Parietal lobe (tissue), 1 donor: ENCODE measurements around the gene CIAO2B. TPM values are rescaled to one million over a fixed set of nuclear protein-coding genes. Genes with fewer than 3 reads are reported as not detected.

Experiments
- total RNA-seq: library from RNA; depleted of rRNA; stranded (reverse); fragments of >200 nt; gene quantifications from one replicate; pipeline ENCODE4 v1.2.3, GENCODE V29; 2014

Gene CIAO2B
- total RNA-seq = 71.1 TPM

GRCh38 chr16:66934138-66934838 is at the start of gene CIAO2B:
CIAO2B (minus strand) TSS chr16:66934402; CDS start chr16:66934364, 38 bp downstream.

GRCh38 chr16:66961065-66961744 is 27.0 kb upstream of the CIAO2B start, which contains the start of gene CES3:
CES3 (plus strand) TSS chr16:66961266; CDS start chr16:66961308, 42 bp downstream.

GRCh38 chr16:66935314-66936011 is 1.3 kb upstream of the CIAO2B start, which contains the start of gene CES2:
CES2 (plus strand) TSS chr16:66935516; CDS start chr16:66935636, 120 bp downstream.

GRCh38 chr16:66925322-66925840 is 8.8 kb downstream of the CIAO2B start, which contains the start of gene RRAD:
RRAD (minus strand) TSS chr16:66925535; CDS start chr16:66925179, 356 bp downstream.

GRCh38 chr16:66918803-66919568 is 15.2 kb downstream of the CIAO2B start, which contains the start of gene CDH16:
CDH16 (minus strand) TSS chr16:66918885; CDS start chr16:66918065, 820 bp downstream.

Other genes with a start within 250 kb of the CIAO2B start
- gene CMTM4, start 237.7 kb downstream of the CIAO2B start, total RNA-seq = 60.7 TPM
- gene DYNC1LI2, start 182.8 kb downstream of the CIAO2B start, total RNA-seq = 220 TPM
- not detected for gene TERB1, start 132.8 kb downstream of the CIAO2B start, total RNA-seq
- gene NAE1, start 103.4 kb downstream of the CIAO2B start, total RNA-seq = 121 TPM
- not detected for gene CA7, start 90.0 kb downstream of the CIAO2B start, total RNA-seq
- gene PDP2, start 53.9 kb downstream of the CIAO2B start, total RNA-seq = 12.5 TPM
- gene CDH16, start 15.5 kb downstream of the CIAO2B start, total RNA-seq = not detected
- gene RRAD, start 8.9 kb downstream of the CIAO2B start, total RNA-seq = 0.63 TPM
- 40.1 TPM for gene CES2, start 1.1 kb upstream of the CIAO2B start, total RNA-seq
- gene CES3, start 26.9 kb upstream of the CIAO2B start, total RNA-seq = 2.5 TPM
- 33.8 TPM for gene CES4A, start 54.2 kb upstream of the CIAO2B start, total RNA-seq
- 42.3 TPM for gene CBFB, start 94.7 kb upstream of the CIAO2B start, total RNA-seq
- gene PHAF1, start 175.5 kb upstream of the CIAO2B start, total RNA-seq = 36.3 TPM
- 0.63 TPM for gene B3GNT9, start 216.6 kb upstream of the CIAO2B start, total RNA-seq
- gene TRADD, start 225.5 kb upstream of the CIAO2B start, total RNA-seq = 0.31 TPM
- gene FBXL8, start 225.6 kb upstream of the CIAO2B start, total RNA-seq = 1.6 TPM
- 11.3 TPM for gene HSF4, start 230.3 kb upstream of the CIAO2B start, total RNA-seq
- gene NOL3, start 236.1 kb upstream of the CIAO2B start, total RNA-seq = 3.4 TPM
- gene MATCAP1, start 249.6 kb upstream of the CIAO2B start, total RNA-seq = 106 TPM